ENCODE measurements around the gene FAR1.

GRCh38 chr11:13669544-13670488 lies 1.3 kb downstream of the FAR1 start:
- TF ChIP-seq CTCF (IDR thresholded peaks at IDR 0.05) = no peak
- TF ChIP-seq ZFX (IDR thresholded peaks at IDR 0.05; ENCODE audit: borderline replicate concordance) = no peak
